GM12878 (cell line): ENCODE data around the gene ANKMY1. TPM values are rescaled to one million over a fixed set of nuclear protein-coding genes. Genes with fewer than 3 reads are reported as not detected.

ENCODE experiments used
- ATAC-seq: fragments of 200-7000 bp; cut with Tn5 transposase; 3 replicates; pipeline ENCODE4 v1.9.1; 2020; ENCODE audit warnings: mild to moderate bottlenecking, moderate library complexity
- BruUV-seq: library from RNA; stranded (reverse); fragments of 400-500 nt; replicated peaks from 2 replicates; lab custom pipeline; 2021; lab: Mats Ljungman, UMichigan
- CTCF ChIA-PET: fragments of 300-600 bp; sonication (Branson Sonifier 250); formaldehyde crosslinking; extraction: SDS; loops from one replicate; lab custom pipeline; 2021; ENCODE audit warnings: inconsistent platforms; lab: Yijun Ruan, JAX
- POLR2A ChIA-PET: fragments of 350-600 bp; formaldehyde crosslinking; extraction: SDS; loops from one replicate; lab custom pipeline; 2021; ENCODE audit warnings: inconsistent platforms; lab: Charles Lee
- RAD21 ChIA-PET: fragments of 300-600 bp; sonication (Branson Sonifier 250); formaldehyde crosslinking; loops from one replicate; lab custom pipeline; 2023; ENCODE audit warnings: antibody characterized with exemption; ENCODE audit not compliant: unreplicated experiment; lab: Charles Lee
- SMC1A ChIA-PET: fragments of 300-600 bp; sonication (Branson Sonifier 250); formaldehyde crosslinking; loops from one replicate; lab custom pipeline; 2023; ENCODE audit not compliant: unreplicated experiment, uncharacterized antibody; lab: Charles Lee
- DNase-seq: peaks from one replicate; pipeline ENCODE4 v3.0.0-alpha.2; 2011; ENCODE audit warnings: low read depth, low spot score
- FAIRE-seq: peaks from 3 replicates; lab custom pipeline; 2011; peaks lifted over from hg19 to GRCh38; lab: Jason Lieb, UNC
- H2AFZ ChIP-seq: 2 replicates; pipeline ENCODE4 v1.6.0; 2011; ENCODE audit warnings: low read depth, low read length, control low read depth; ENCODE audit not compliant: control insufficient read depth
- H3K27ac ChIP-seq: 2 replicates; pipeline ENCODE4 v1.5.1; 2011; ENCODE audit warnings: control low read depth; ENCODE audit not compliant: control insufficient read depth, insufficient read depth
- H3K27me3 ChIP-seq, 2 experiments: replicated peaks in 1 of 2; 2 replicates each; pipeline versions ENCODE4 v1.6.0 to v1.6.1; 2011; ENCODE audit warnings: low read length in 1 of 2; ENCODE audit not compliant: control insufficient read depth in 2 of 2, insufficient read depth in 2 of 2
- H3K36me3 ChIP-seq, 2 experiments: 2 replicates each; pipeline ENCODE4 v1.5.1; 2011; ENCODE audit warnings: low read length in 1 of 2; ENCODE audit not compliant: control insufficient read depth in 2 of 2, insufficient read depth in 2 of 2
- H3K4me1 ChIP-seq: 2 replicates; pipeline ENCODE4 v1.6.1; 2011; ENCODE audit warnings: mild to moderate bottlenecking, low read length, moderate library complexity, mixed read lengths; ENCODE audit not compliant: control insufficient read depth, insufficient read depth
- H3K4me2 ChIP-seq: 2 replicates; pipeline ENCODE4 v1.6.0; 2011; ENCODE audit warnings: control low read depth; ENCODE audit not compliant: control insufficient read depth, insufficient read depth
- H3K4me3 ChIP-seq: fragments of 200-600 bp; sonication (generic); 2 replicates; pipeline ENCODE4 v1.5.1; 2016
- H3K79me2 ChIP-seq: 2 replicates; pipeline ENCODE4 v1.6.0; 2011; ENCODE audit warnings: low read length; ENCODE audit not compliant: control insufficient read depth, insufficient read depth
- H3K9ac ChIP-seq: 2 replicates; pipeline ENCODE4 v1.8.0; 2011; ENCODE audit warnings: low read length, control low read depth, mixed read lengths; ENCODE audit not compliant: control insufficient read depth, insufficient read depth
- H3K9me3 ChIP-seq: replicated peaks from 3 replicates; pipeline ENCODE4 v1.5.1; 2011; ENCODE audit warnings: mild to moderate bottlenecking, low read length; ENCODE audit not compliant: control insufficient read depth, insufficient read depth
- H4K20me1 ChIP-seq: 2 replicates; pipeline ENCODE4 v1.6.0; 2011; ENCODE audit not compliant: control insufficient read depth, insufficient read depth
- CBX3 ChIP-seq: fragments of 200-600 bp; sonication (generic); IDR thresholded peaks from 2 replicates; pipeline ENCODE4 v1.6.1; 2016; ENCODE audit warnings: low read depth, borderline replicate concordance
- CBX5 ChIP-seq: sonication (generic); IDR thresholded peaks from 2 replicates; pipeline ENCODE4 v1.6.1; 2016; ENCODE audit warnings: low read depth, moderate library complexity, mild to moderate bottlenecking, inconsistent platforms
- ELK1 ChIP-seq: IDR thresholded peaks from 2 replicates; pipeline ENCODE4 v1.6.1; 2012; ENCODE audit warnings: low read depth, low read length, improper control_type of control experiment
- HDAC2 ChIP-seq: fragments of 200-600 bp; sonication (generic); IDR thresholded peaks from 2 replicates; pipeline ENCODE4 v1.6.1; 2017
- MLLT1 ChIP-seq: fragments of 450-650 bp; IDR thresholded peaks from 2 replicates; pipeline ENCODE4 v1.6.1; 2016; ENCODE audit warnings: mild to moderate bottlenecking
- MYB ChIP-seq: fragments of 150-350 bp; IDR thresholded peaks from 2 replicates; pipeline ENCODE4 v1.6.1; 2014; ENCODE audit warnings: mild to moderate bottlenecking, low read depth, low read length, borderline replicate concordance
- NFYB ChIP-seq: IDR thresholded peaks from 2 replicates; pipeline ENCODE4 v1.6.1; 2011; ENCODE audit warnings: low read depth, mild to moderate bottlenecking, low read length, improper control_type of control experiment, moderate library complexity; ENCODE audit not compliant: insufficient read depth
- RUNX3 ChIP-seq: IDR thresholded peaks from 2 replicates; pipeline ENCODE4 v1.6.1; 2012; ENCODE audit warnings: low read length, inconsistent platforms
- SIX5 ChIP-seq: IDR thresholded peaks from 2 replicates; pipeline ENCODE4 v1.6.1; 2011; ENCODE audit warnings: mild to moderate bottlenecking, low read depth, low read length, moderate library complexity; ENCODE audit not compliant: severe bottlenecking
- YBX1 ChIP-seq: fragments of 450-650 bp; IDR thresholded peaks from 2 replicates; pipeline ENCODE4 v1.6.1; 2016; ENCODE audit warnings: antibody characterized with exemption
- ZNF207 ChIP-seq: fragments of 450-650 bp; IDR thresholded peaks from 2 replicates; pipeline ENCODE4 v1.6.1; 2014; ENCODE audit warnings: antibody characterized with exemption, mild to moderate bottlenecking, borderline replicate concordance
- WGBS: methylation state at CpG from one replicate; pipeline ENCODE4 v1.1.6; 2016; ENCODE audit warnings: low lambda C conversion rate; ENCODE audit not compliant: insufficient replicate concordance, insufficient coverage; ENCODE audit errors: missing lambda C conversion rate; 5-methylcytosine and 5-hydroxymethylcytosine counted together
- in situ Hi-C: fragments of 300-500 bp; cut with MboI; formaldehyde crosslinking; loops from 9 replicates; pipeline ENCODE4 v1.14.3; 2018; ENCODE audit warnings: mixed read lengths
- intact Hi-C: fragments of 100-400 bp; cut with micrococcal nuclease; formaldehyde crosslinking; loops from one replicate; pipeline ENCODE4 v1.14.2; 2022; ENCODE audit not compliant: unreplicated experiment
- polyA plus RNA-seq, 11 experiments: library from polyadenylated mRNA; depleted of rRNA in 4 of 11; unstranded in 6 of 11; stranded (reverse) in 5 of 11; fragments of >200 nt; fragmentation: Nextera tagmentation in 4 of 11; fragmentation: Illumina TruSeq in 1 of 11; extraction: Ambion mirVana in 4 of 11; extraction: Trizol in 1 of 11; gene quantifications; 1 replicate in 1 of 11; 2 replicates in 10 of 11; pipeline versions ENCODE4 v1.2.1 to v1.2.3, GENCODE V29; 2011 to 2016; ENCODE audit warnings: inconsistent platforms in 2 of 11, missing spikeins in 2 of 11, low read depth in 1 of 11
- total RNA-seq, 4 experiments: library from RNA; depleted of rRNA in 3 of 4; stranded (reverse); fragments of >200 nt in 3 of 4; fragmentation: Illumina TruSeq in 1 of 4; extraction: Trizol in 1 of 4; gene quantifications; 2 replicates each; pipeline versions ENCODE4 v1.2.1 to v1.2.3, GENCODE V29; 2013 to 2021
- TF ChIP-seq, protein P1 (sequence below): fragments of 450-650 bp; IDR thresholded peaks from 2 replicates; pipeline ENCODE4 v1.6.1; 2016; ENCODE audit warnings: mild to moderate bottlenecking
- TF ChIP-seq, protein P2 (sequence below): fragments of 450-650 bp; IDR thresholded peaks from 2 replicates; pipeline ENCODE4 v1.6.1; 2017; ENCODE audit warnings: borderline replicate concordance
- TF ChIP-seq, protein P3 (sequence below): IDR thresholded peaks from 2 replicates; pipeline ENCODE4 v1.6.1; 2012; ENCODE audit warnings: mild to moderate bottlenecking, low read depth, low read length

Gene ANKMY1
- total and polyA plus RNA-seq, 10 of the 15 experiments (the other 5 are each of a cell fraction or from before 2014, with no cell fraction given), result 1.1 to 15.3 (median 11.1) TPM

GRCh38 chr2:240518981-240519380 is 38.8 kb downstream of the ANKMY1 start:
- intact Hi-C loops, result loop anchor here (10.0 kb wide), 2 partner anchors 186 to 216 kb away; no protein-coding TSS in a partner anchor
- SMC1A ChIA-PET, result no interaction called here
- no peak for TF ChIP-seq HDAC2
- TF ChIP-seq ZNF207, result no peak
- TF ChIP-seq, protein P1, sequence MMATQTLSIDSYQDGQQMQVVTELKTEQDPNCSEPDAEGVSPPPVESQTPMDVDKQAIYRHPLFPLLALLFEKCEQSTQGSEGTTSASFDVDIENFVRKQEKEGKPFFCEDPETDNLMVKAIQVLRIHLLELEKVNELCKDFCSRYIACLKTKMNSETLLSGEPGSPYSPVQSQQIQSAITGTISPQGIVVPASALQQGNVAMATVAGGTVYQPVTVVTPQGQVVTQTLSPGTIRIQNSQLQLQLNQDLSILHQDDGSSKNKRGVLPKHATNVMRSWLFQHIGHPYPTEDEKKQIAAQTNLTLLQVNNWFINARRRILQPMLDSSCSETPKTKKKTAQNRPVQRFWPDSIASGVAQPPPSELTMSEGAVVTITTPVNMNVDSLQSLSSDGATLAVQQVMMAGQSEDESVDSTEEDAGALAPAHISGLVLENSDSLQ, result no peak
- TF ChIP-seq ELK1, result no peak
- TF ChIP-seq, protein P2, sequence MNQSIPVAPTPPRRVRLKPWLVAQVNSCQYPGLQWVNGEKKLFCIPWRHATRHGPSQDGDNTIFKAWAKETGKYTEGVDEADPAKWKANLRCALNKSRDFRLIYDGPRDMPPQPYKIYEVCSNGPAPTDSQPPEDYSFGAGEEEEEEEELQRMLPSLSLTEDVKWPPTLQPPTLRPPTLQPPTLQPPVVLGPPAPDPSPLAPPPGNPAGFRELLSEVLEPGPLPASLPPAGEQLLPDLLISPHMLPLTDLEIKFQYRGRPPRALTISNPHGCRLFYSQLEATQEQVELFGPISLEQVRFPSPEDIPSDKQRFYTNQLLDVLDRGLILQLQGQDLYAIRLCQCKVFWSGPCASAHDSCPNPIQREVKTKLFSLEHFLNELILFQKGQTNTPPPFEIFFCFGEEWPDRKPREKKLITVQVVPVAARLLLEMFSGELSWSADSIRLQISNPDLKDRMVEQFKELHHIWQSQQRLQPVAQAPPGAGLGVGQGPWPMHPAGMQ, result no peak
- no peak for TF ChIP-seq RUNX3
- TF ChIP-seq MYB, result no peak
- no peak for TF ChIP-seq SIX5
- no peak for TF ChIP-seq MLLT1
- TF ChIP-seq, protein P3, sequence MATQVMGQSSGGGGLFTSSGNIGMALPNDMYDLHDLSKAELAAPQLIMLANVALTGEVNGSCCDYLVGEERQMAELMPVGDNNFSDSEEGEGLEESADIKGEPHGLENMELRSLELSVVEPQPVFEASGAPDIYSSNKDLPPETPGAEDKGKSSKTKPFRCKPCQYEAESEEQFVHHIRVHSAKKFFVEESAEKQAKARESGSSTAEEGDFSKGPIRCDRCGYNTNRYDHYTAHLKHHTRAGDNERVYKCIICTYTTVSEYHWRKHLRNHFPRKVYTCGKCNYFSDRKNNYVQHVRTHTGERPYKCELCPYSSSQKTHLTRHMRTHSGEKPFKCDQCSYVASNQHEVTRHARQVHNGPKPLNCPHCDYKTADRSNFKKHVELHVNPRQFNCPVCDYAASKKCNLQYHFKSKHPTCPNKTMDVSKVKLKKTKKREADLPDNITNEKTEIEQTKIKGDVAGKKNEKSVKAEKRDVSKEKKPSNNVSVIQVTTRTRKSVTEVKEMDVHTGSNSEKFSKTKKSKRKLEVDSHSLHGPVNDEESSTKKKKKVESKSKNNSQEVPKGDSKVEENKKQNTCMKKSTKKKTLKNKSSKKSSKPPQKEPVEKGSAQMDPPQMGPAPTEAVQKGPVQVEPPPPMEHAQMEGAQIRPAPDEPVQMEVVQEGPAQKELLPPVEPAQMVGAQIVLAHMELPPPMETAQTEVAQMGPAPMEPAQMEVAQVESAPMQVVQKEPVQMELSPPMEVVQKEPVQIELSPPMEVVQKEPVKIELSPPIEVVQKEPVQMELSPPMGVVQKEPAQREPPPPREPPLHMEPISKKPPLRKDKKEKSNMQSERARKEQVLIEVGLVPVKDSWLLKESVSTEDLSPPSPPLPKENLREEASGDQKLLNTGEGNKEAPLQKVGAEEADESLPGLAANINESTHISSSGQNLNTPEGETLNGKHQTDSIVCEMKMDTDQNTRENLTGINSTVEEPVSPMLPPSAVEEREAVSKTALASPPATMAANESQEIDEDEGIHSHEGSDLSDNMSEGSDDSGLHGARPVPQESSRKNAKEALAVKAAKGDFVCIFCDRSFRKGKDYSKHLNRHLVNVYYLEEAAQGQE, result no peak
- TF ChIP-seq CBX3, result no peak
- TF ChIP-seq CBX5, result no peak
- TF ChIP-seq NFYB, result no peak
- TF ChIP-seq YBX1, result no peak

More at GRCh38 chr2:240518981-240519380, 38.8 kb downstream of the ANKMY1 start:
- Histone ChIP-seq H3K36me3 (no peaks in the 10 kb centered on the region), H3K9me3 (no peaks in the 10 kb centered on the region; the same call in 2 of the 3 replicates), H3K79me2 (no peaks in the 10 kb centered on the region), H3K4me1 (peaks cover 9% of the 10 kb centered on the region), H3K27ac (no peak overlapping the region), H3K27me3 (no peaks in the 10 kb centered on the region), H3K4me3 (no peak overlapping the region), H2AFZ (no peak overlapping the region), H3K9ac (no peak overlapping the region), H4K20me1 (no peaks in the 10 kb centered on the region), H3K4me2 (no peak overlapping the region)
- FAIRE-seq (no peak), ATAC-seq (no peak), DNase-seq (no peak)
- in situ Hi-C loops, result loop anchor here (25.0 kb wide), 1 partner anchor 318 kb away; no protein-coding TSS in a partner anchor
- WGBS, result 96% methylated on average over 5 of the region's 5 CpGs
- POLR2A ChIA-PET, result no interaction called here
- CTCF ChIA-PET, result no interaction called here
- RAD21 ChIA-PET, result no interaction called here
- BruUV-seq, result no TSS peak
